Astrocyte of the hippocampus (primary cell): ENCODE results near the gene LAMA5.
A peak's percentile ranks its signal among the peaks of the same experiment; 100 is the strongest.

Experiments used
- DNase-seq: peaks from one replicate; pipeline ENCODE4 v3.0.0; 2011; ENCODE audit warnings: low read depth, low spot score

Gene LAMA5

DNA sequence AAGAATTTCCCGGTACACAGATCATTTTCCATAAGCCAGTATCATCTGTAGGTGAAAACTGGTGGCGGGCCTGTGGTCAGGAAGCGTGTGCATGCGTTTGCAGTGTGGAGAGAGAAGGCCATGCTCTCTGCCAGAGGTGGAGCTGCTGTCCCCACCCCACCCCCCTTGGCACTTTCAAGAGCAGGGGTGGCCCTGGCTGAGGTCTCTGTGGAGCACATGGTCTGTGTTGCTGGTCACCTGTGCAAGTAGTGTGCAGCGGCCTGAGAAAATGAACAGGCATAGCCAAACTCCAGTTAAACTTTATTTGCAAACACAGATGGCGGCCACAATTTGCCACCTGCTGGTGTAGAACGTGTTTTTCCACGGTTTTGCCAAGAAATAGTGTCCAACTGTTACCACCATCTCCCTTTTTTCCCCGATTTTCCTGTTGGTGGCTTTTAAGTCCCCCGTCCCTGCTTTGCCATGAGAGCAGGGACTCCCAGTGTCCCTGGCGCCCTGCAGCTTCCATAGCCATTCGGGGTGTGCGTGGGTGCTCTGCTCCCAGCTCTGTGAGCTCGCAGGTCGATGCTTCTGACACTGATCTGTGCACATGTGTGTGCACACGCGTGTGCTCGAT, 61.9 kb downstream of the LAMA5 start:
- peak; percentile 18 for DNase-seq

DNA sequence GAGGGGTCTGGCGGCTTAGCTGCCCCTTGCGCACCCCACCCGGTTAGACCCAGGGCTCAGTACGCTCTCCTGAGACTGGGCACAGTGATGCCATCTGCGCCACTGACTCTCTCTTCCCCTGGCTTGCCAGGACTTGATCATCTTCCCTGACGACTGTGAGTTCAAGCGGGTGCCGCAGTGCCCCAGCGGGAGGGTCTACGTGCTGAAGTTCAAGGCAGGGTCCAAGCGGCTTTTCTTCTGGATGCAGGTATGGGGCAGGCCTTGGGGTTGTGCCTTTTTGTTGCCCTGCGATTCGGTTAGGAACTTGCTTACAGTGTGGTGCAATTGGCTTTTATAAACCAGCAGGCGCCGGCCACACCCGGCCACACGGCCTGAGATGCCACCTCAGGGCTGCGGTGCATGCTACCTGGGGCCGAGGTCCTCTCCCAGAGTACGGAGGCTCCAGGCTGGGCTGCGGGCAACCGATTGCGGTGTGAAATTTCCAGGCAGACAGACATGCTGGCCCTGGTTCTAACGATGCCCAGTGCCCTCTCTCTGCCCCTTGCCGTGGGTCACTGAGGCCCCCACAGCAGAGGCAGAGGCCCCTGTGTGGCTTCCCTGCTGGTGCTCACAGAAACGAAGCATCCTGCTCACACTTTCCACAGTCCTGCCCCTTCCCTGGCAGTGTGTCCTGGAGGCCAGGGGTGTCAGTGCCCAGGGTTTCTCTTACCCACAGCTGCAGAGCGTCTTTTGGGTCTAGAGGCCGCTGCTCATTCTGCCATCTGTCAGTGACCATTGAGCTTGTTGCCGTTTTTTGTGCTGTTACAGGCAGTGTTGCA, 62.6 kb downstream of the LAMA5 start:
- DNase-seq = no peak

DNA sequence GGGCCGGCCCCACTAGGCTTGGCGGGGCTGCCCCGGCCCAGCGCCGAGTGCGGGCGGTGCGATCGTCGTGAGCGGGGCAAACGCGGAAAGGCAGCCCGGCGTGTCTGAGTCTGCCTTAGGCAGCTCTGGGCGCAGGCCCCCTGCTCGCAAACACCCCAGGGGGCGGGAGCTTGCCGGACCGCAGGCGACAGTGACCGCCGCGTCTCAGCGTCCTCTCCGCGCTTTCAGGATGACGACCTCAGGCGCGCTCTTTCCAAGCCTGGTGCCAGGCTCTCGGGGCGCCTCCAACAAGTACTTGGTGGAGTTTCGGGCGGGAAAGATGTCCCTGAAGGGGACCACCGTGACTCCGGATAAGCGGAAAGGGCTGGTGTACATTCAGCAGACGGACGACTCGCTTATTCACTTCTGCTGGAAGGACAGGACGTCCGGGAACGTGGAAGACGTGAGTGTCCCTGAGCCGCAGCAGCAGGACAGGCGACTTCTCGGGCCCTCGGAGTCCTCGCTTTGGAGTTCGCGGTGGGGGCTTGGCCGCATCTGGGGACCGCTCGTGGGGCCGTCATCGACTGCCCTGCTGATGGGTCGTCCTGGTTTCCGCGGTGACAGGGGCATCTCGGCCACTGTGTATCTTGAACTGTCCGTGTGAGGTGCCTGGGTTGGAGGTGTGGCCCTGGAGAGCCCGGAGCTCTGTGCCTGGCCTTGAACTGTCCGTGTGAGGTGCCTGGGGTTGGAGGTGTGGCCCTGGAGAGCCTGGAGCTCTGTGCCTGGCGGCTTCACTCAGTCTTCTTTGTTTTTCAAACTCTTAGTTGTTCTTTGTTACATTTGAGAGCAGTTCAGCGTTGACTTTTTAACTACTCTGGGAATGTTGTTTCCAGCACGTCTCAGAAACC, 63.5 kb downstream of the LAMA5 start:
- DNase-seq = peak; percentile 46

DNA sequence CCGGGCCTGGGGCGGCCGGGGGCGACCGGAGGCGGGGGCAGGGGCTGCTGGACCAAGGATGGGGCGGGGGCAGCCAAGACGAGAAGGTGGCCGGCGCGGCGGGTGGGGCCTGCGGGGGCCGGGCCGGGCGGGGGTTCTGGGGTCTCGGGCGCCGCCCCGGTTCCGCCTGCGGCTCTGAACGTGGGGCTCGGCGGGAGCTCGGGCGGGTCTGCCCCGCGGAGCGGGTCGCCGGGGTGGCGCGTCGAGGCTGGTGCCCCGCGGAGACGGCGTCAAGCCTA, 64.1 kb downstream of the LAMA5 start:
- DNase-seq = no peak

DNA sequence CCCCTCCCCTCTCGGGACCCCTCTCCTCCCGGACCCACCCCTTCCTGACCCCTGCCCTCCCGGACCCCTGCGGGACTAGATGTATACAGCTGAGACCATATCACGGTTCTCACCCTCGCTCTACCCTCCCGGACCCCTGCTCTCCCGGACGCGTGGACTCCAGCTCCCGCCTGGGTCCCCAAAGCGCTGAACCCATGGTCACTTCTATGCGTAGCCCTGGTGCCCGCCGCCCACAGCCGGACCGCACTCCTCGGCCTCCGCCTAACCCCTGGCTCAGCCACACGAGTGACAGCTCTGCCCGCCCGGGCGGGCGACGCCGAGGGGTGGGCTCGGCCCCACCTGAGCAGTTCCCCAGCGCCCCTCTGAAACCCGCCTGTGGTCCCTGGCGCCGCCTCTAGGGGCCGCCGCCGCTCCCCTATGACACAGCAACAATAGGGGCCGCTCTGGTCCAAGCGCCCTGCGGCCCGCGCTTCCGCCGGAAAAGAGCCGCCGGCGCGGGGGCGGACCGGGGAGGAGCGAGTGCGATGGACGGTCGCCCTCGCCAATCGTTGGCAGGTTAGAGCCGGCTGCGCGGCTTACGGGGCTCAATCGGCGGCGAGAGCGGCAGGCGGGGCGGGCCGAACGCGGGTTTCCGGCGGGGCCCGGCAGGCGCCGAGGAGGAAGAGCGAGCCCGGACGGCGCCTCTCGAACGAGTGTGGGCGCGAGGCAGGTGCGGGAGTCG, 64.6 kb downstream of the LAMA5 start, which contains the start of gene ADRM1:
Gene ADRM1, plus strand, starts transcription at position 657 of the 721 bp plus-strand sequence. CDS start 572 bp downstream, outside the sequence.
- DNase-seq = peak; percentile 100

DNA sequence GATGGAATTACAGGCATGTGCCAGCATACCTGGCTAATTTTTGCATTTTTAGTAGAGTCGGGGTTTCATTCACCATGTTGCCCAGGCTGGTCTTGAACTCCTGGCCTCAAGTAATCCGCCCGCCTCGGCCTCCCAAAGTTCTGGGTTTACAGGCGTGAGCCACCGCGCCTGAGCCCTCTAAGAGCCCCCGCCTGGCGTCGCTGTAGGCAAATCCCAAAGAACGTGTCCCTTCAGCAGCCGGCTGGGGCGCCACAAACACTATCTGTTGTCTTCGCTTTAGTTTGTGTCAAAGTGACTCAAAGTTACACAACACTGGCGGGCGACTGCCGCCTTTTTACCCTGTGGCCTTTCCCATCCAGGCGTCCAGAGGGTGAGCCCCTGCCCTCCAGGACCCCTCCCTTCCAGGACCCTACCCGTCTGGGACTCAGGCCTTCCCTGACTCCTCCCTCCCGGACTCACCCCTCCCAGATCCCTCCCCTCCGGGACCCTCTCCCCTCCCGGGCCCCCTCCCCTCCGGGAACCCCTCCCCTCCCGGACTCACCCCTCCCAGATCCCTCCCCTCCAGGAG, 65.3 kb downstream of the LAMA5 start:
- DNase-seq = peak; percentile 94

DNA sequence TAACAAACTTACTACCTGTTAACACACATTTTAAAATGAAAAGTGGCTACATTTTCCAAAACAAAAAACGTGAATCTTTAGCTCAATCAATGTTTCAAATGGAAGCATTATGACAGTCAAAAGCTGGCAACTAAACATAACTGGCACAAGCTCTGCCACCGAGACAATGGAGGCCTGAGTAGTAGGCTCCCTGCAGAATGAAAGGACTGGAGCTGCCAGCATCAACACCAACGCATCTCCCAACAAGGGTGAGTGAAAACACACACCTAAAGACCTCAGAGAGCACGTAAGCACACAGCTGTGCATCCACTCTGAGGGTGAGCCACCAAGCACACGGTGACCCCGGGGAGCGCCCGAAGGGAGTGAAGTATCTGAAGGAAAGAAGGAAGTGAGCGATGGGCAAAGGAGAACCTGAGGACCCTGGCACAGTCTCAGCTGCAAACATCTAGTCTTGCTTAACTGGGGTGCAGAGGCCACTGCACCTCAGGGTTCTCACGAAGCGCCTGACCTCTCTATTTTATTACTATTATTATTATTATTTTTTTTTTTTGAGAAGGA, 65.9 kb downstream of the LAMA5 start:
- DNase-seq = no peak

DNA sequence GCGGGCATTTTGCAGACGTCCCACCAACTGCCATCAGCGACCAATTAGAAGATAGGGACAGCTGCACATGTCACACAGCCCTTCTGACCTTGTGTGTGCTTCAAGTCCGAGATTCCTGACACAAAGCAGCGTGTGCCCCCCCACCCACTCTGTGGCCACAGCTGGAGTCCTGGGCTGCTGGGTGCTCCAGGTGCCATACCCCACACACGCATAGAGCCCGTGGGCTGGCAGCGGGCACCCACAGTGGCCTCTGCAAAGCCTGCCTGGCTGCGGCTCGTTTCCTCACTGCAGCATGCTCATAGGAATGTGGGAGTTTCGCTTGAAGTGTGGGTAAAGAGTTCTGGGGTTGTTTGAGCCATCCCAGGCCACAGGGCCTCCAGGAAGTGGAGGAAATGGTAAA, 66.8 kb downstream of the LAMA5 start:
- DNase-seq = no peak

DNA sequence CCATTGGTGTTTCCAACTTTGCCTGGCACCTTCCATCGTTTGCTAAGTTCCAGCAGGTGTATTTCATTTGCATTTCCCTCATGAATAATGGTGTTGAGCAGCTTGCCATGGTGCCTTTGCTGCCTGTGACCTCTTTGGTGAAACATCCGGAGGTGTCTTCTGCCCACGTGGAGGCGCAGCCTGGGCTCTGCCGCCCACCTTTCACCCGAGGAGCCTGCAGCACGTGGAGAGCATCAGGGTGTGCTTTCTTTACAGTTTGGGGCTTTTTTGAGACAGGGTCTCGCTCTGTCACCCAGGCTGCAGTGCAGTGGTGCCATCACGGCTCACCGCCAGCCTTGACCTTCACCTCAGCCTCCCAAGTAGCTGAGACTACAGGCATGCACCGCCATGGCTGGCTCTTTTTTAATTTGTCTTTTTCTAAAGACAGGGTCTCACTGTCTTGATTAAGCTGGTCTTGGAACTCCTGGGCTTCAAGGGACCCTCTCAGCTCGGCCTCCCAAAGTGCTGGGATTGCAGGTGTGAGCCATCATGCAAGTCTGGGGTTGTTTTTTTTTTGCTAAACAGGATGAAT, 67.4 kb downstream of the LAMA5 start:
- DNase-seq = no peak

DNA sequence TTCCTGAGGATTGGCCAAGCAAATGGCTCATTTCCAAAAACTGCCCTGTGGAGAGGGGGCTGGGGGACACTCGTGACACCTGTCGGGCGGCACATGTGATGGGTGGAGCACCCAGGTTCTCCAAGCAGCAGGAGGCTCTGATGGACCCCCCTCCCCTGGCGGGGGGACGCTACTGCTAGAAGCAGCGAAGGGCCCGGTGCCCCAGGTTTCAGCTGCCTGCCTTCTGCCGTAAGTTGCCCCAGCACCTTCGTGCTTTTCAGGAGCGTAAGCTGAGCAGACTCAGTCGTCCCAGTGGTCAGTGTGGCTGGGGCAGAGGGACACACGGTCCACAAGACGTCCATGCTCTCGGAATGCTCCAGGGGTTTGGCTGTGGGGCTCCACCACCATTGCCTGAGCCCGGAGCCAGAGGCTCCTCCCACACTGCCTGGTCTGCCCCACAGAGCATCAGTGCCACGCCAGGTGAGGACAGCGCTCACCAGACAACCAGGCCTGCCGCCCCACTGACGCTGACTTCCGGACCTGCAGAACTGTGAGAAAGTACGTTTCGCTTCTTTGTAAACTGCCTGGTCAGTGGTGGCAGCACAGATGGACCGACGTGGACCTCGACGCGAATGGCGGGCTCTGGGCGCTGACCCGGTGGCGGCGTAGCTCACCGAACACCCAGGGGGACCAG, 68.4 kb downstream of the LAMA5 start:
- no peak for DNase-seq

DNA sequence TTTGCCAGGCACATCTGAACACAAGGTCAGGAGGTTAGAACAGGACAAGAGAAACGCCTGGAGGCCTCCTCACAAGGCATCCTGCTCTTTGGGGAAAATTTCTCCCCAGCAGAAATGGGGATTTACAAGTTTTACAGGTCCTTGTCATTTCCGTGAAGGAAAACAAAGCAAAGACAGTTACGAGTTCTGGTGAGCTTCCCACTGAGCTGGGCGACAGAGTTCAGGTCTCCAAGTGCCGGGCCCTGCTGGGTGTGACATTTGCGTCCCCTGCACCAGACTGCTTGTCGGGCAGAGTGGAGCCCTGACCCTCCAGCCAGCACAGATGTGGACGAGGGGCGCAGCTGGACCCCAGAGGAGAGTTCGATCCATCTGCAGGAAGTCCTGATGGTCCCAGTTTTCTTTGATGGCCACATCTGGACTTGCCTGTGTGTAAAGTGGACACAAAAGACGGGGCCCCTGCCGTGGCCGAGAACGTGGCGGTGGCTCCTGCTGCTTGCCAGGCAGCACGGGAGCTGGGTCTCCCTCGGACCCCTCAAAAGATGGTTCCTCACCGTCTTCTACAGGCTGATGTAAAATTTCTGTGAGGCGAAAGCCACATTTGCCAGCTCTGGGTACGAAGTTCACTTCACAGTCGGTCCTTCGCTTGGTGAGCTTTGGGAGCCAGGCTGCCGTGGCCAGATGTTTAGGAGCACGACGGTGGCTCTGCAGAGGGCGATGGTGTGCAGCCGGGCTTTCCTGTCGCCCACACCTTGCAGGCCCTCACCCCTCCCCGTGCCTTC, 69.5 kb downstream of the LAMA5 start:
- no peak for DNase-seq

DNA sequence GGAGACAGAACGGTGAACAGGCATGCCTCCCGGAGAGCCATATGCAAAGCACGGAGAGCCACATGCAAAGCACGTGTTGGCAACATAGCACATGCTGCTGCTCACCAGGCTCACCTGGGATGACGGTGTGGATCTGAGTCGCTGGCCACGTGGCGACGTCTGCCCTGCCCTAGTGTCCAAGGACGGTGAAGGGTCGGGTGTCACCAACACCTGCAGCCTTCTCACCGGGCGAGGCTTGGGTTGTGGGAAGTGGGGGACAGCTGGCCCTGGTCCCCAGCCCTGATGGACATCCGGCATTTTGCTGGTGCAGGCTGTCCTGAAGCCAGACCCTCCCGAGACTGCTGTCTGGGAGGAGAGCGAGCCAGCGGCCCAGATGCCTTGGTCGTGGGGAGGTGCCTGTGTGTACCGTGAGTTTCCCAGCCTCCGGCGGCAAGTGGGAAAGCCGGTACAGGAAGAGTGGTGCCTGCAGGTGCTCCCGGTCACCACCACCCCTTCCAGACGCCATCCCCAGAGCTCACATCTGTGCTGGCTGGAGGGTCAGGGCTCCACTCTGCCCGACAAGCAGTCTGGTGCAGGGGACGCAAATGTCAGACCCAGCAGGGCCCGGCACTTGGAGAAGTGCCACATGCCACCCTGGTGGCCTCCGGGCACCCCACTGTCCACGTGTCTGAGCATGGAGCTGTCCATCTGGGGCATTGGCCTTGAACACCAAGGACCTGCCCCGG, 70.2 kb downstream of the LAMA5 start:
- no peak for DNase-seq

DNA sequence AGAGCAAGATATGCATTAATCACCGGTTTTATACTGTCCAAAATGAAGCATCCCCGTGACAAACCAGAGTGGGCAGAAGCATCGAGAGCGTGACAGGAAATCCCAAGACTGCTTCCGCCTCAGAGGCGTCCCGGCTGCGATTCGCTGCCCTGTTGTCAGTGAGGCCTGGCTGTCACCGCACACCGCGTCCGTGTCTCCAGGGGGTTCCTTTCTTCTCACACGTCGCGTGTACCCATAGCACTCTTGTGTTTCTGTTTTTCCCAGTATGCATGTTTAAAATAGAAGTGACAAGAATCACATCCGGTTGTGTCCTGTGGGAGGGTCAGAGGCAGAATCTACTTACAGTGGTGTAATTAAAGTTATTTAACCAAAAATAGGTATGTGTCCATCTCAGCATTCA, 72.6 kb downstream of the LAMA5 start:
- no peak for DNase-seq

DNA sequence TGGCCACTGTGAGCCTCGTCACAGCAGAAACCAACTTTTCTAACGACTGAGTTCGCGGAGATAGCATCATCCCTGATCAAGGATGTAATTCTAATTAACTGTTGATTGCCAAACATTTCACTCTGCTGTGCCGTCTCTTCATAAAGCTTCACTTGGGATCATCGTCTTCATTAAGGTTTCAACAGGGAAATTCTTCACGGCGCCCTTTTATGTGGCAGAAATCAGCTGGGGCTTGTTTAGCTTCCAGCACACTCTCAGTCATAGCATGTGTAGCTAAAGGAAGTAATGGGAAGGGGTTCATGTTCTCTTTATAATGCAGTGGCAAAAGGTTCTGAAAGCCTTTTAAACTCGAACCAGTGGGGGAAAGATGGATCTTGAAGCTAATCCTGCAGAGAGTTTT, 73.2 kb downstream of the LAMA5 start:
- DNase-seq = no peak

DNA sequence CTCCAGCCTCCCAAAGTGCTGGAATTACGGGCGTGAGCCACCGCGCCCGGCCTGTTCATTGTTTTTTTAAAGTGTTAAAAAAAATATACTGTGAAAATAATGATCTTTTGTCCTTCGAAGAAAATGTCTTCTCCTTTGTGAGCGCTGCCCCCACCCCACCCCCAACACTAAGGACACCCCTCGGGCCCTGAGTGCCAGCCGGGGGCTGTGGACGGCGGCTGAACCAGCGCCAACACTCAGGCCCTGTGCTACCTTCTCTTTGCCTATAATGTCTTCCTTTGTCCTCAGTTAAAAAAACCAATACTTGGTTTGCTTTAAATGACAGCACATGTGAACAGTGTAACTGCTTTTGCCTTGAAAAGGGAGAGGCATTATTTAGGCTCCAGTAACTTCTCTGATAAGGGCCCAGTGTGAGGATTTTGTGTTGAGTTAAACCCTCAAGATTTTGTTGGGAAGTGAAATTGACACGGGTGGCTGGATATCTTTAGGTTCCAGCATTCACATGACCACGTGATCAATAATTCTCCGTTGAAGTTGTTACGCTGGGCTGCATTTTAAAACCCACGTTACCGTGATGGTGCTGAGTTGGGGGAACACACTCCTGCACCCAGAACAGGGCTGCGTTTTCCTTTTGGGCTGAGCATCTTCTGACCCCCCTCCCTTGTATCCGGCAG, 73.9 kb downstream of the LAMA5 start:
- DNase-seq = no peak

DNA sequence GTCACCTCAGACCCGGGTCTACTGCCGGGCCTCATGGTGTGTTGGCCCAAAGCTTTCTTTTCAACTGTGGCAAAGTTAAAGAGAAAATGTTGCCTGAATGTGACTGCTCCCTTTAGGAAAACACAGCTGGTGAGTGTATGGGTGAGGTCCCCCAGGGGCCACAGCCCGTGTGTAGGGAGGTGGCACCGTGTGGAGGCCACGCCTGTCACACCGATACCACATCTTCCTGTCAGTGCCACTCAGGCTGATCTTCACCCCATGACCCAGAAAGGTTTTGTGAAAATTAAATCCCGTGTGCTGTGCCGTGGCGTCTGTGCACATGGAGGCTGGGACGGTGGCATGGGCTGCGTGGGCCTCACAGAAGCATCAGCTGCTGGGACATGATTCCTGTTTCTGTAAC, 75.0 kb downstream of the LAMA5 start:
- DNase-seq = no peak

DNA sequence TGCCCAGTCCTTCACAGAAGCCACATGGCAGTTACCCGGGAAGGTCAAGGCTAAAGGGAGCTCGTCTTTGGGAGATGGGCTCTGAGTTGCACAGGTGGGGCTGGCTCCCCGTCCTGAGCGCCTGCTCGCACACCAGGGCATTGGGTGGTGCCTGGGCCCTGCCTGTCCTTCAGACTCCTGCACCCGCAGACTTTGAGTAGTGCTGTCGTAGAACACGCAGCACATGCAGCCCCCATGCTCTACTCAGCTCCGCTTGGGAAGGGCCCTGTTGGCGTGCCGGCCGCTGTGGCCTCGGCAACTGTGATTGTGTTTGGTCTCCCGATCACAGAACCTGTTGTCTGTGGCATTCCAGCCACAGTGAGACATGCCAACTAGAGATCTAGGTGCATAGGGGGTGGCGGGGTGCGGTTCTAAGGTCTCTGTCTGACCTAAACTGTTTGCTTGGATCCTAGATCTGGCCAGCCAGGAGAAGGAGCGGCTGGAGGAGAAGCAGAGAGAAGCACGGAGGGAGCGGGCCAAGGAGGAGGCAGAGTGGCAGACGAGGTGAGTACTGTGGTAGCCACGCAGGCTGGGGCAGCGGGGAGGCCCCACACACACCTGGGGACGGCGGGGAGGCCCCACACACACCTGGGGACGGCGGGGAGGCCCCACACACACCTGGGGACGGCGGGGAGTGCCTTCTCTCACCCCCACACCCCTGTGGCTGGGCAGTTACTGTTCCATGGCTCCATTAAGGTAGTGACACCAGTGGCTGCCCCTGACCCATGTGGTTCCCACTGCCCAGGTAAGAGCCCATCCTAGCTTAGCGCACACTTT, 75.7 kb downstream of the LAMA5 start:
- no peak for DNase-seq
